Hair follicle dermal papilla cell (primary cell): ENCODE data around the gene F13B. TPM values are rescaled to one million over a fixed set of nuclear protein-coding genes. Genes with fewer than 3 reads are reported as not detected.

ENCODE experiments used
- total RNA-seq: library from RNA; depleted of rRNA; stranded (reverse); fragments of >200 nt; gene quantifications from 2 replicates; pipeline ENCODE4 v1.2.3, GENCODE V29; 2012

The F13B gene, protein sequence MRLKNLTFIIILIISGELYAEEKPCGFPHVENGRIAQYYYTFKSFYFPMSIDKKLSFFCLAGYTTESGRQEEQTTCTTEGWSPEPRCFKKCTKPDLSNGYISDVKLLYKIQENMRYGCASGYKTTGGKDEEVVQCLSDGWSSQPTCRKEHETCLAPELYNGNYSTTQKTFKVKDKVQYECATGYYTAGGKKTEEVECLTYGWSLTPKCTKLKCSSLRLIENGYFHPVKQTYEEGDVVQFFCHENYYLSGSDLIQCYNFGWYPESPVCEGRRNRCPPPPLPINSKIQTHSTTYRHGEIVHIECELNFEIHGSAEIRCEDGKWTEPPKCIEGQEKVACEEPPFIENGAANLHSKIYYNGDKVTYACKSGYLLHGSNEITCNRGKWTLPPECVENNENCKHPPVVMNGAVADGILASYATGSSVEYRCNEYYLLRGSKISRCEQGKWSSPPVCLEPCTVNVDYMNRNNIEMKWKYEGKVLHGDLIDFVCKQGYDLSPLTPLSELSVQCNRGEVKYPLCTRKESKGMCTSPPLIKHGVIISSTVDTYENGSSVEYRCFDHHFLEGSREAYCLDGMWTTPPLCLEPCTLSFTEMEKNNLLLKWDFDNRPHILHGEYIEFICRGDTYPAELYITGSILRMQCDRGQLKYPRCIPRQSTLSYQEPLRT
- total RNA-seq, result not detected in 2 replicates

DNA sequence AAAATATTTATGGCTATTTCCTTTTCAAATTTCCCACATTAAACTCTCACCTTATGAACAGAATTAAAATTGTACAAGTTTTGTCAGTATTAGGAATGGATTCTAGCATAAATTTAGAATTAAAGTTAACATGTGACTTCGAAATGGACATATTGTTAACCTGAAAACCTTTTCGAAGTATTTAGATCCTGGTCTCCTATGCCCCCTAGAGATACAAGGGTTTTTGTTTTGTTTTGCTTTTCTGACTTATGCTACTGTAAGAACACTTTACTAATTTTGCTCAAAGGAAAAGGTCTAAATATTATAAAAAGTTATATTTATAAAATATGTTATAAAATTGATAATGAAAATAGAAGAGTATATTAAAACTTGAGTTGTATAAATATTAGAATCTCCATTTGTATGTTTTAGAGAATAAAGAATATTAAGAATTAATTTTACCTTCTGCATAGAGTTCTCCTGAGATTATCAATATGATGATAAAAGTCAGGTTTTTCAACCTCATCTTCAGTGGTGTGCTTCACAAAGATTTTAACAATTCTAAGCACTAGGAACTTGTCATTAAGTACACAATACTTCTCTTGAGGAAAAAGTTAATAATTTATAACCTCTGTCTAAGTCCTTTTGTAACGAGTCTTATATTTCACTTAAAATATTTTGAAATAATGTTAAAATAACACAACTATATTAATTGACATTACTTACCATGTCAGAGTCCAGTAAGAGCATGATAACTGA lies at the start of gene F13B:
Gene F13B (minus strand): TSS at position 542 of the 738 bp plus-strand sequence. CDS start 37 bp downstream, at position 505.

Other genes starting within 250 kb of the F13B start
- 0.16 TPM in 1 of 2 replicates, not detected in the other for gene CFHR1, start 247.5 kb downstream of the F13B start, total RNA-seq
- gene CFHR4, start 179.2 kb downstream of the F13B start, total RNA-seq, result not detected in 2 replicates
- gene CFHR2, start 123.5 kb downstream of the F13B start, total RNA-seq, result not detected in 2 replicates
- not detected in 2 replicates for gene CFHR5, start 89.7 kb downstream of the F13B start, total RNA-seq
- 3.9 and 4.4 TPM in 2 replicates for gene ASPM, start 79.4 kb upstream of the F13B start, total RNA-seq
- 23.0 and 23.5 TPM in 2 replicates for gene ZBTB41, start 134.0 kb upstream of the F13B start, total RNA-seq
- 0.12 and 0.49 TPM in 2 replicates for gene CRB1, start 201.0 kb upstream of the F13B start, total RNA-seq